OCI-LY3 (cell line): Measurements from ENCODE around the gene CNPY1.

Source experiments
- H2AFZ ChIP-seq: fragments of 200-600, 300-600 bp; shearing (Covaris generic); 2 replicates; pipeline ENCODE4 v1.6.0; 2014; ENCODE audit warnings: antibody characterized with exemption, low read depth, low read length
- H3K27ac ChIP-seq: fragments of 200-600, 300-600 bp; sonication (generic); 2 replicates; pipeline ENCODE4 v1.5.1; 2014; ENCODE audit warnings: mild to moderate bottlenecking, low read length, moderate library complexity, mixed read lengths
- H3K27me3 ChIP-seq: fragments of 200-600, 300-600 bp; sonication (generic); 2 replicates; pipeline ENCODE4 v1.6.1; 2014; ENCODE audit warnings: low read depth, low read length, mixed read lengths
- H3K36me3 ChIP-seq: fragments of 200-600, 300-600 bp; sonication (generic); replicated peaks from 2 replicates; pipeline ENCODE3; 2014; ENCODE audit warnings: low read depth, low read length, mixed read lengths
- H3K4me1 ChIP-seq: fragments of 300-600, 200-600 bp; sonication (generic); 2 replicates; pipeline ENCODE4 v1.6.1; 2014; ENCODE audit warnings: low read length, mixed read lengths
- H3K4me2 ChIP-seq: fragments of 200-600, 300-600 bp; sonication (generic); 2 replicates; pipeline ENCODE4 v1.6.1; 2014; ENCODE audit warnings: low read length, mixed read lengths
- H3K4me3 ChIP-seq: fragments of 300-600, 200-600 bp; sonication (generic); 2 replicates; pipeline ENCODE4 v1.5.1; 2014; ENCODE audit warnings: antibody characterized with exemption, mild to moderate bottlenecking, low read length, moderate library complexity
- H3K79me2 ChIP-seq: fragments of 300-600, 200-600 bp; shearing (Covaris generic); 2 replicates; pipeline ENCODE4 v1.6.1; 2014; ENCODE audit warnings: mild to moderate bottlenecking, low read length, mixed read lengths
- H3K9ac ChIP-seq: fragments of 300-600, 200-600 bp; shearing (Covaris generic); 2 replicates; pipeline ENCODE4 v1.6.0; 2014; ENCODE audit warnings: mild to moderate bottlenecking, low read length, moderate library complexity
- H3K9me3 ChIP-seq: fragments of 200-600, 300-600 bp; shearing (Covaris generic); 2 replicates; pipeline ENCODE4 v1.6.1; 2014; ENCODE audit warnings: low read length, mixed read lengths; ENCODE audit not compliant: insufficient read depth
- H4K20me1 ChIP-seq: fragments of 200-600, 300-600 bp; sonication (generic); 2 replicates; pipeline ENCODE4 v1.6.1; 2016; ENCODE audit warnings: low read length, mixed read lengths; ENCODE audit not compliant: insufficient read depth
- CTCF ChIP-seq: fragments of 200-600, 300-600 bp; sonication (generic); IDR thresholded peaks from 2 replicates; pipeline ENCODE4 v1.5.1; 2014; ENCODE audit warnings: antibody characterized with exemption, low read length, low read depth
- EZH2phosphoT487 ChIP-seq: fragments of 200-600 bp; shearing (Covaris generic); IDR thresholded peaks from 2 replicates; pipeline ENCODE4 v1.6.1; 2018; ENCODE audit warnings: antibody characterized with exemption, mixed run types, low read depth

CNPY1 gene

GRCh38 chr7:155466814-155467733 is 79.3 kb downstream of the CNPY1 start:
- Histone ChIP-seq H3K79me2 (no peaks in the 10 kb centered on the region), H4K20me1 (no peaks in the 10 kb centered on the region), H3K36me3 (no peaks in the 10 kb centered on the region), H3K27ac (no peak overlapping the region), H3K9ac (no peak overlapping the region), H3K27me3 (peaks cover 32% of the 10 kb centered on the region), H2AFZ (no peak overlapping the region), H3K4me2 (no peak overlapping the region), H3K4me3 (no peak overlapping the region), H3K4me1 (peaks cover 6% of the 10 kb centered on the region), H3K9me3 (no peaks in the 10 kb centered on the region)
- no peak for TF ChIP-seq EZH2phosphoT487
- TF ChIP-seq CTCF: no peak

GRCh38 chr7:155466142-155466813 is 80.1 kb downstream of the CNPY1 start:
- Histone ChIP-seq H3K27ac (no peak overlapping the region), H3K9ac (no peak overlapping the region), H3K79me2 (no peaks in the 10 kb centered on the region), H3K4me2 (no peak overlapping the region), H3K4me1 (no peaks in the 10 kb centered on the region), H3K4me3 (no peak overlapping the region), H3K9me3 (no peaks in the 10 kb centered on the region), H3K36me3 (no peaks in the 10 kb centered on the region), H4K20me1 (no peaks in the 10 kb centered on the region), H3K27me3 (peaks cover 24% of the 10 kb centered on the region), H2AFZ (no peak overlapping the region)
- TF ChIP-seq CTCF (no peak), EZH2phosphoT487 (no peak)

- no peak overlapping the region for H3K27ac ChIP-seq
- H4K20me1 ChIP-seq: no peaks in the 10 kb centered on the region
- peaks cover 19% of the 10 kb centered on the region for H3K27me3 ChIP-seq
- H3K9me3 ChIP-seq: no peaks in the 10 kb centered on the region
- TF ChIP-seq CTCF: no peak
- no peak overlapping the region for H3K9ac ChIP-seq
- no peaks in the 10 kb centered on the region for H3K79me2 ChIP-seq
- no peaks in the 10 kb centered on the region for H3K4me1 ChIP-seq
- no peak overlapping the region for H3K4me2 ChIP-seq
- no peak overlapping the region for H2AFZ ChIP-seq
- no peaks in the 10 kb centered on the region for H3K36me3 ChIP-seq
- H3K4me3 ChIP-seq: no peak overlapping the region
Observed at GRCh38 chr7:155465761-155466141, 80.6 kb downstream of the CNPY1 start.

- no peak overlapping the region for H3K27ac ChIP-seq
- H3K27me3 ChIP-seq: peaks cover 13% of the 10 kb centered on the region
- H3K4me1 ChIP-seq: no peaks in the 10 kb centered on the region
- no peak overlapping the region for H3K4me2 ChIP-seq
- no peak for TF ChIP-seq CTCF
- TF ChIP-seq EZH2phosphoT487: no peak
- H3K4me3 ChIP-seq: no peak overlapping the region
- no peaks in the 10 kb centered on the region for H3K79me2 ChIP-seq
- no peaks in the 10 kb centered on the region for H3K36me3 ChIP-seq
- no peaks in the 10 kb centered on the region for H4K20me1 ChIP-seq
- no peak overlapping the region for H2AFZ ChIP-seq
- H3K9me3 ChIP-seq: no peaks in the 10 kb centered on the region
- H3K9ac ChIP-seq: no peak overlapping the region
Observed at GRCh38 chr7:155464948-155465739, 81.2 kb downstream of the CNPY1 start.
